Stimulated activated CD4-positive, alpha-beta T cell treated with anti-CD3 and anti-CD28 coated beads, TNF-alpha, amount 100 ng/mL, for 1 hour (primary cell): ENCODE measurements around the gene ARPP21.

ENCODE experiments used
- DNase-seq, 3 donors: peaks; one replicate each; pipeline ENCODE4 v3.0.0-alpha.2; 2020; ENCODE audit warnings: low read depth in 3 of 3, low spot score in 1 of 3

Gene ARPP21

GRCh38 chr3:35674451-35675109, 35.3 kb downstream of the ARPP21 start:
- DNase-seq = no peak

- DNase-seq = no peak
These were observed 35.9 kb downstream of the ARPP21 start for GRCh38 chr3:35675206-35675605.

GRCh38 chr3:35675621-35676020, 36.3 kb downstream of the ARPP21 start:
- DNase-seq = no peak

GRCh38 chr3:35677797-35678196, 38.5 kb downstream of the ARPP21 start:
- DNase-seq = no peak

GRCh38 chr3:35678643-35679161, 39.4 kb downstream of the ARPP21 start:
- no peak for DNase-seq

GRCh38 chr3:35679409-35680080, 40.2 kb downstream of the ARPP21 start:
- DNase-seq = no peak

- no peak for DNase-seq
These were observed 41.7 kb downstream of the ARPP21 start for GRCh38 chr3:35680866-35681650.

GRCh38 chr3:35685153-35685552, 45.8 kb downstream of the ARPP21 start:
- DNase-seq = no peak

GRCh38 chr3:35688826-35689225, 49.5 kb downstream of the ARPP21 start:
- DNase-seq = no peak

GRCh38 chr3:35690271-35690670, 50.9 kb downstream of the ARPP21 start:
- no peak for DNase-seq

- DNase-seq = no peak
These were observed 66.6 kb downstream of the ARPP21 start for GRCh38 chr3:35705904-35706303.

GRCh38 chr3:35707904-35708303, 68.6 kb downstream of the ARPP21 start:
- no peak for DNase-seq

- DNase-seq = no peak
These were observed 69.3 kb downstream of the ARPP21 start for GRCh38 chr3:35708394-35709271.

- no peak for DNase-seq
These were observed 70.4 kb downstream of the ARPP21 start for GRCh38 chr3:35709691-35710090.

GRCh38 chr3:35710554-35710953, 71.2 kb downstream of the ARPP21 start:
- no peak for DNase-seq

GRCh38 chr3:35718921-35719320, 79.6 kb downstream of the ARPP21 start:
- DNase-seq = no peak

GRCh38 chr3:35721628-35722027, 82.3 kb downstream of the ARPP21 start:
- no peak for DNase-seq

GRCh38 chr3:35722902-35723301, 83.6 kb downstream of the ARPP21 start:
- DNase-seq = no peak

GRCh38 chr3:35723480-35724097, 84.3 kb downstream of the ARPP21 start:
- no peak for DNase-seq

- no peak for DNase-seq
These were observed 84.8 kb downstream of the ARPP21 start for GRCh38 chr3:35724106-35724505.

GRCh38 chr3:35727179-35727578, 87.9 kb downstream of the ARPP21 start:
- DNase-seq = no peak
